SU-DHL-6 (cell line): ENCODE data around the gene KLHL9.
"Not testable (repeated sequence)": the region's sequence is repeated elsewhere in the genome, so short reads cannot be mapped to it uniquely, and the experiment has no call there.

Experiments
- EZH2phosphoT487 ChIP-seq: fragments of 200-600 bp; sonication (generic), shearing (Covaris generic); conservative IDR thresholded peaks from 2 replicates; pipeline ENCODE4 v1.6.1; 2018; ENCODE audit warnings: mild to moderate bottlenecking, antibody characterized with exemption, low read length, moderate library complexity, mixed read lengths
- TF ChIP-seq, protein P1 (sequence below): fragments of 200-600 bp; sonication (generic); IDR thresholded peaks from one replicate; pipeline ENCODE4 v1.5.1; 2017; ENCODE audit warnings: antibody characterized with exemption, mild to moderate bottlenecking, low read length, moderate library complexity; ENCODE audit not compliant: insufficient read depth, poor library complexity, severe bottlenecking

DNA sequence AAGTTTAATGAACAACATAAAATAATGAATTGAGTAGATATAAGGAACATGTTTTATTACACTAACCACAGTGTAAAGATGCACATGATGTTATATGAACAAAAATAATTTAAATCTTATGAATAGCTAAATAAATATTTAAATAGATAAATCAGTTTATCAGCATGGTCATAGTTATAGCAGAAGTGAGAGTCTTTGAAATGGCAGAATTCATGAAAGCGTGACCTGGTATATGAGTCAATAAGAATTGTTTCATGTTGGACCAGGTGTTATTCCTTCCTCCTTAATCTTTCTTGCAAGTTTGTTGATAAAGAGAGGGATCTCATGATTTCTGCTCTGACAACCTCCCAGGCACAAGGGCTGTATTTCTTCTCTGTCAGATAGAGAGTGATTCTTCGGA, 32.0 kb upstream of the KLHL9 start:
- TF ChIP-seq, protein P1, sequence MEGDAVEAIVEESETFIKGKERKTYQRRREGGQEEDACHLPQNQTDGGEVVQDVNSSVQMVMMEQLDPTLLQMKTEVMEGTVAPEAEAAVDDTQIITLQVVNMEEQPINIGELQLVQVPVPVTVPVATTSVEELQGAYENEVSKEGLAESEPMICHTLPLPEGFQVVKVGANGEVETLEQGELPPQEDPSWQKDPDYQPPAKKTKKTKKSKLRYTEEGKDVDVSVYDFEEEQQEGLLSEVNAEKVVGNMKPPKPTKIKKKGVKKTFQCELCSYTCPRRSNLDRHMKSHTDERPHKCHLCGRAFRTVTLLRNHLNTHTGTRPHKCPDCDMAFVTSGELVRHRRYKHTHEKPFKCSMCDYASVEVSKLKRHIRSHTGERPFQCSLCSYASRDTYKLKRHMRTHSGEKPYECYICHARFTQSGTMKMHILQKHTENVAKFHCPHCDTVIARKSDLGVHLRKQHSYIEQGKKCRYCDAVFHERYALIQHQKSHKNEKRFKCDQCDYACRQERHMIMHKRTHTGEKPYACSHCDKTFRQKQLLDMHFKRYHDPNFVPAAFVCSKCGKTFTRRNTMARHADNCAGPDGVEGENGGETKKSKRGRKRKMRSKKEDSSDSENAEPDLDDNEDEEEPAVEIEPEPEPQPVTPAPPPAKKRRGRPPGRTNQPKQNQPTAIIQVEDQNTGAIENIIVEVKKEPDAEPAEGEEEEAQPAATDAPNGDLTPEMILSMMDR, result not testable (repeated sequence)
- not testable (repeated sequence) for TF ChIP-seq EZH2phosphoT487
